ENCODE data around the gene SPRYD3. TPM values are rescaled to one million over a fixed set of nuclear protein-coding genes. Genes with fewer than 3 reads are reported as not detected.
"Not testable (repeated sequence)": the region's sequence is repeated elsewhere in the genome, so short reads cannot be mapped to it uniquely, and the experiment has no call there.

SPRYD3 gene
- total RNA-seq, 1 donor from 2014 or later, result 28.3 TPM

DNA sequence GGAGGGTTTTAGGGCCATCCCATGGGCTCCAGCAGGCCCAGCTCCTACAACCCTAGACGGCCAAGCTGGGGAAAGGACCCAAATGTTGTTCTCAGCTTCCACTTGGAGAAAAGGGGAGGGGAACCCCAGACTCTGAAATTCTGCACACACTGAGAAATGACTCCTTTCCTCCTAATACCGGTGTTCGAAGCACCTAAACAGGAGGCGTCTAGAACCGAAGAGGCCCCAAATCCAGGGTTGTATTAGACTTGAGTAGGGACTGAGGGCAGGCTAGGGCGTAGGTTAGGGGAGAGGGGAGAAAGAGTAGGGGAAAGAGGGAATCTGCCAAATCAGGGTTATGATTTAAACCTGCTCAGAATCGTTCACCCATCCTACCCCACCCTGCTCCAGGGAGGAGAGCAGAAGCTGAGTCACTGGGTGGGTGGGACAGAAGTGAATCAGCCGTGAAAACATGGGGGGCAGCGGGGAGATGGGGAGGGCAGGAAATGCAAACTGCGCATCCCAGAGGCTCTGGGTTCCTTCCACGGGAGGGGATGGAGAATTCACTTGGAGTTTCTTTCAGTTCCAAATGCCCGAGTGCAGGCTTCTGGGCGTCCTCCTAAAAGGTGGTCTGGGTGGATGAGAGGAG lies 19.3 kb upstream of the SPRYD3 start:
- Mint-ChIP-seq H3K4me3 (ENCODE audit: unreplicated experiment) (peak overlapping the region; percentile 70), H3K27ac (ENCODE audit: unreplicated experiment) (peak overlapping the region; percentile 95), H3K4me1 (ENCODE audit: unreplicated experiment) (peaks cover 35% of the 10 kb centered on the region), H3K9me3 (ENCODE audit: unreplicated experiment) (no peaks in the 10 kb centered on the region), H3K36me3 (ENCODE audit: unreplicated experiment) (peaks cover 4% of the 10 kb centered on the region), H3K27me3 (ENCODE audit: unreplicated experiment) (no peaks in the 10 kb centered on the region)
- TF ChIP-seq, protein P1, sequence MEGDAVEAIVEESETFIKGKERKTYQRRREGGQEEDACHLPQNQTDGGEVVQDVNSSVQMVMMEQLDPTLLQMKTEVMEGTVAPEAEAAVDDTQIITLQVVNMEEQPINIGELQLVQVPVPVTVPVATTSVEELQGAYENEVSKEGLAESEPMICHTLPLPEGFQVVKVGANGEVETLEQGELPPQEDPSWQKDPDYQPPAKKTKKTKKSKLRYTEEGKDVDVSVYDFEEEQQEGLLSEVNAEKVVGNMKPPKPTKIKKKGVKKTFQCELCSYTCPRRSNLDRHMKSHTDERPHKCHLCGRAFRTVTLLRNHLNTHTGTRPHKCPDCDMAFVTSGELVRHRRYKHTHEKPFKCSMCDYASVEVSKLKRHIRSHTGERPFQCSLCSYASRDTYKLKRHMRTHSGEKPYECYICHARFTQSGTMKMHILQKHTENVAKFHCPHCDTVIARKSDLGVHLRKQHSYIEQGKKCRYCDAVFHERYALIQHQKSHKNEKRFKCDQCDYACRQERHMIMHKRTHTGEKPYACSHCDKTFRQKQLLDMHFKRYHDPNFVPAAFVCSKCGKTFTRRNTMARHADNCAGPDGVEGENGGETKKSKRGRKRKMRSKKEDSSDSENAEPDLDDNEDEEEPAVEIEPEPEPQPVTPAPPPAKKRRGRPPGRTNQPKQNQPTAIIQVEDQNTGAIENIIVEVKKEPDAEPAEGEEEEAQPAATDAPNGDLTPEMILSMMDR (IDR thresholded peaks at IDR 0.05), result no peak
- DNase-seq (ENCODE audit: extremely low spot score, unreplicated experiment), result no peak

DNA sequence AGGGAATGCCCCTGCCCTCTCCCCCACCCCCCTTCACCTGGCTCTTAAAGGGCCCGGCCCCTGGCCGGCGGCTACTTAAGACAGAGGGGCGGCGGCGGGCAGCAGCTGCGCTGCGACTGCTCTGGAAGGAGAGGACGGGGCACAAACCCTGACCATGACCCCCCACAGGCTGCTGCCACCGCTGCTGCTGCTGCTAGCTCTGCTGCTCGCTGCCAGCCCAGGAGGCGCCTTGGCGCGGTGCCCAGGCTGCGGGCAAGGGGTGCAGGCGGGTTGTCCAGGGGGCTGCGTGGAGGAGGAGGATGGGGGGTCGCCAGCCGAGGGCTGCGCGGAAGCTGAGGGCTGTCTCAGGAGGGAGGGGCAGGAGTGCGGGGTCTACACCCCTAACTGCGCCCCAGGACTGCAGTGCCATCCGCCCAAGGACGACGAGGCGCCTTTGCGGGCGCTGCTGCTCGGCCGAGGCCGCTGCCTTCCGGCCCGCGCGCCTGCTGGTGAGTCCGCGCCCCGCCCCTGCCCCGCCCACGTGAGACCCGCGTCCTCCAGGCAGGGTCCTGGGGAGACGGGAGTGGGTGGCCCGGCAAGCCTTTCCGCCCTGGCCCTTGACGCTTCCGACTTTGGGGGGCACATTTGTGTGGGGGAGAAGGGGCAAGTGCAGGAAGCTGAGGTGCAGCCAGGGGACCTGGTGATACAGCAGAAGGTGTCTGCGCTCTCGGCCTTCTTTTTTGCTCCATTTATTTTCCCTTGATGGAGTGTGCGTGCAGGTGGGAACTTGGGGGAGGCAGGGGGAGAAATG lies 18.6 kb upstream of the SPRYD3 start, which contains the start of gene IGFBP6:
Gene IGFBP6, plus strand, starts transcription at position 104 of the 790 bp plus-strand sequence. Its CDS starts 51 bp downstream, at position 155.
- H3K27ac Mint-ChIP-seq (ENCODE audit: unreplicated experiment), result peak within 1 kb of the TSS; percentile 95
- TF ChIP-seq, protein P1 (IDR thresholded peaks at IDR 0.05), result peak; percentile 6
- H3K9me3 Mint-ChIP-seq (ENCODE audit: unreplicated experiment), result no peaks in the 10 kb centered on the region
- peaks cover 4% of the 10 kb centered on the region for H3K36me3 Mint-ChIP-seq (ENCODE audit: unreplicated experiment)
- H3K4me1 Mint-ChIP-seq (ENCODE audit: unreplicated experiment), result peaks cover 35% of the 10 kb centered on the region
- H3K4me3 Mint-ChIP-seq (ENCODE audit: unreplicated experiment), result peak within 1 kb of the TSS; percentile 70
- no peak for DNase-seq (ENCODE audit: extremely low spot score, unreplicated experiment)
- H3K27me3 Mint-ChIP-seq (ENCODE audit: unreplicated experiment), result no peaks in the 10 kb centered on the region

DNA sequence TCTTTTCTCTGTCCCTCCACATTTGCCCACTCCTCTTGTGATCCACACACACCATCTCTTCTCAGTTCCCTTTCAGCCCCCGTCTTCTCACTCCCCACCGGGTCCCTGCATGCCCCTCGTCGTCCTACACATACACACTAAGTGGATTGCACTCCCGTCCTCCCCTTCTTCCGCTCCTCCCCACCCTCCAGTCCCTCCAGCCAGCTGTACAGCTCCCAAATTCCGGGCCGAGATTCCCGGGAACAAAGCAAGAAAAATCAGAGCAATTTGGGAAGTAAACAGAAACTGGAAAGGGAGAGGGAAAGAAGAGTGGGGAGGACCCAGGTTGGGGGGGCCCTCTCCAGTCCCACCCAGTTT lies 18.0 kb upstream of the SPRYD3 start:
- Mint-ChIP-seq H3K36me3 (ENCODE audit: unreplicated experiment) (peaks cover 4% of the 10 kb centered on the region), H3K9me3 (ENCODE audit: unreplicated experiment) (no peaks in the 10 kb centered on the region), H3K27me3 (ENCODE audit: unreplicated experiment) (no peaks in the 10 kb centered on the region), H3K4me1 (ENCODE audit: unreplicated experiment) (peaks cover 35% of the 10 kb centered on the region), H3K4me3 (ENCODE audit: unreplicated experiment) (peak overlapping the region; percentile 70), H3K27ac (ENCODE audit: unreplicated experiment) (peak overlapping the region; percentile 82)
- TF ChIP-seq, protein P1 (IDR thresholded peaks at IDR 0.05), result no peak
- DNase-seq (ENCODE audit: extremely low spot score, unreplicated experiment), result no peak

DNA sequence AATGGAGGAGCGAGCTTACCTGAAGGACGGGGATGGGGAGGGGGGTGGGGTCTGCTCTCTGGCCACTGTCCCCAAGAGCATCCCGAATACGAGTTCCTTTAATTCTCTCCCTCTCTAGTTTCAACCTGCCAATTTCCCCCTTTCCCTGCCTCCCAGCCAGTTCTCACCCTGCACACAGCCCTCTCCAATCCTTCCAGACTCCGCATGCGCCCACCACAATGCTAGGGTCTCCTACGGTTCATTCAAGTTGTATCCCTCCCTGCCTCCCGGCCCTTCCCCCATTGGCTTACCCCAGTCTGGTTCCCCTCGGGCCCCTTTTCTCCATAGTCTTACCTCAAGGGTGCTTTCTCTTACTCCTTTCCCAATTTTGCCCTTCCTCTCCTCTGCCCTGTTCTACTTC lies 17.6 kb upstream of the SPRYD3 start:
- no peak for DNase-seq (ENCODE audit: extremely low spot score, unreplicated experiment)
- peaks cover 35% of the 10 kb centered on the region for H3K4me1 Mint-ChIP-seq (ENCODE audit: unreplicated experiment)
- H3K27ac Mint-ChIP-seq (ENCODE audit: unreplicated experiment), result peak overlapping the region; percentile 82
- peak overlapping the region; percentile 70 for H3K4me3 Mint-ChIP-seq (ENCODE audit: unreplicated experiment)
- H3K27me3 Mint-ChIP-seq (ENCODE audit: unreplicated experiment), result no peaks in the 10 kb centered on the region
- no peaks in the 10 kb centered on the region for H3K9me3 Mint-ChIP-seq (ENCODE audit: unreplicated experiment)
- TF ChIP-seq, protein P1 (IDR thresholded peaks at IDR 0.05), result no peak
- H3K36me3 Mint-ChIP-seq (ENCODE audit: unreplicated experiment), result peaks cover 4% of the 10 kb centered on the region

DNA sequence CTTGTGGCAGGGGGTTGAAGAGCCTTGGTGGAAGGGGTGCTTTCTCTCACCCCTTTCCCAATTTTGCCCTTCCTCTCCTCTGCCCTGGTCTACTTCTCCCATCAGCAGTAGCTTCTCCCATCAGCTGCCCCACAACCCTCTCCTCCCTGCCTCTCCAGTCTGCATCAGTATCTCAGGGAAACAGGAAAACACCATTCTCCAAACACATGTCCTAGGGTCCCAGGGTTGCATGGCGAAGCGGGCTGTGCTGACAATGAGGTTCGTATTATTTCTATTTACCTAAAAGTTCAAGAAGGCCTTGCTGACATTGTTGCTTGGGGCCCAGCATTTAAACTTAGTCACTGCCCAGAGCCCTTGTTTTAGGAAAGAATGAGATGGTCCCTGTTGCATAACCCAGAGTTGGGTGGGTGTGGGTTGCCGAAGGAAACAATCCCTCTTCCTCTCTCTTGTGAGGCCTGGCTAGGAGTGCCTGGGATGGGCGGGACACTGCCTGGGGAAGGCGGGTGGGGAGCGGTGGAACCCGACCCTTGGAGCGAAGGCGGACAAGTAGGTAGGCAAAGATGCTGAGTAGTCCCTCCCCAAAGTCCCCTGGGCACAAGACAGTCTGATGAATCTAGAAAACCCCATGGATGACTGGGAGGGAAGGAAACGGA lies 17.0 kb upstream of the SPRYD3 start:
- no peaks in the 10 kb centered on the region for H3K9me3 Mint-ChIP-seq (ENCODE audit: unreplicated experiment)
- DNase-seq (ENCODE audit: extremely low spot score, unreplicated experiment), result no peak
- H3K27me3 Mint-ChIP-seq (ENCODE audit: unreplicated experiment), result no peaks in the 10 kb centered on the region
- H3K4me1 Mint-ChIP-seq (ENCODE audit: unreplicated experiment), result peaks cover 38% of the 10 kb centered on the region
- H3K36me3 Mint-ChIP-seq (ENCODE audit: unreplicated experiment), result peaks cover 2% of the 10 kb centered on the region
- TF ChIP-seq, protein P1 (IDR thresholded peaks at IDR 0.05), result no peak
- H3K4me3 Mint-ChIP-seq (ENCODE audit: unreplicated experiment), result peak overlapping the region; percentile 58
- peak overlapping the region; percentile 82 for H3K27ac Mint-ChIP-seq (ENCODE audit: unreplicated experiment)

DNA sequence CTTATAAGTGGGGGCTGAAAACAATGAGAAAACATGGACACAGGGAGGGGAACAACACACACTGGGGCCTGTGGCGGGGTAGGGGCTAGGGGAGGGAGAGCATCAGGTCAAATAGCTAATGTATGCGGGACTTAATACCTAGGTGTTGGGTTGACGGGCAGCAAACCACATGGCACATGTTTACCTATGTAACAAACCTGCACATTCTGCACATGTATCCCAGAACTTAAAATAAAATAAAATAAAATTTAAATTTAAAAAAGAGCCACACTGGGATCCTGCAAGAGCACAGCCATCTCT lies 16.4 kb upstream of the SPRYD3 start:
- peaks cover 42% of the 10 kb centered on the region for H3K4me1 Mint-ChIP-seq (ENCODE audit: unreplicated experiment)
- H3K27ac Mint-ChIP-seq (ENCODE audit: unreplicated experiment); H3K9me3 Mint-ChIP-seq (ENCODE audit: unreplicated experiment); H3K4me3 Mint-ChIP-seq (ENCODE audit: unreplicated experiment); H3K36me3 Mint-ChIP-seq (ENCODE audit: unreplicated experiment); DNase-seq (ENCODE audit: extremely low spot score, unreplicated experiment); H3K27me3 Mint-ChIP-seq (ENCODE audit: unreplicated experiment): not testable (repeated sequence)

DNA sequence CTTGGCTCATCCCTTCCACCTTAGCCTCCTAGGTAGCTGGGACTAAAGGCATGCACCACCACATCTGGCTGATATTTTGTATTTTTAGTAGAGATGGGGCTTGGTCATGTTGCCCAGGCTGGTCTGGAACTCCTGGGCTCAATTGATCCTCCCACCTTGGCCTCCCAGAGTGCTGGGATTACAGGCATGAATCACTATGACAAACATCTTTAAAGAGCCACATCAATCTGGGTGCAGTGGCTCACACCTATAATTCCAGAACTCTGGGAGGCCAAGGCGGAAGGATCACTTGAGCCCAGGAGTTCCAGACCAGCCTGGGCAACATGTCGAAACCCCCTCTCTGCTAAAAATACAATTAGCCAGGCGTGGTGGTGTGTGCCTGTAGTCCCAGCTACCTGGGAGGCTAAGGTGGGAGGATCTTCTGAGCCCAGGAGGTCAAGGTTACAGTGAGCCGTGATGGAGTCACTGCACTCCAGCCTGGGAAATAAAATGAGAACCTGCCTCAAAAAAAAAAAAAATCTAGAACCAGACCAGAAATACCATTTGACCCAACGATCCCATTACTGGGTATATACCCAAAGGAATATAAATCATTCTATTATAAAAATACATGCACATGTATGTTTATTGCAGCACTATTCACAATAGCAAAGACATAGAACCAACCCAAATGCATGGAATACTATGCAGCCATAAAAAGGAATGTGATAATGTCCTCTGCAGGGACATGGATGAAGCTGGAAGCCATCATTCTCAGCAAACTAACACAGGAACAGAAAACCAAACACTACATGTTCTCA lies 15.8 kb upstream of the SPRYD3 start:
- not testable (repeated sequence) for H3K9me3 Mint-ChIP-seq (ENCODE audit: unreplicated experiment); DNase-seq (ENCODE audit: extremely low spot score, unreplicated experiment); H3K27me3 Mint-ChIP-seq (ENCODE audit: unreplicated experiment); H3K27ac Mint-ChIP-seq (ENCODE audit: unreplicated experiment); H3K4me3 Mint-ChIP-seq (ENCODE audit: unreplicated experiment); H3K36me3 Mint-ChIP-seq (ENCODE audit: unreplicated experiment)
- H3K4me1 Mint-ChIP-seq (ENCODE audit: unreplicated experiment), result peaks cover 40% of the 10 kb centered on the region

Data from osteocyte (in vitro differentiated cells).